Mononuclear cell (primary cell): ENCODE results near the gene PLA2G4A. TPM values are rescaled to one million over a fixed set of nuclear protein-coding genes. Genes with fewer than 3 reads are reported as not detected.

ENCODE experiments used
- H3K27me3 ChIP-seq: 2 replicates; pipeline ENCODE4 v1.6.0; 2011; ENCODE audit warnings: low read length, control low read depth; ENCODE audit not compliant: insufficient read depth
- H3K4me1 ChIP-seq: 2 replicates; pipeline ENCODE4 v1.5.1; 2011; ENCODE audit warnings: mild to moderate bottlenecking, low read length, control low read depth; ENCODE audit not compliant: insufficient read depth
- H3K4me3 ChIP-seq: 2 replicates; pipeline ENCODE4 v1.5.1; 2011; ENCODE audit warnings: mild to moderate bottlenecking, low read length, moderate library complexity
- H3K9me3 ChIP-seq: 2 replicates; pipeline ENCODE4 v1.5.1; 2011; ENCODE audit warnings: low read depth, mild to moderate bottlenecking, control low read depth, low read length
- total RNA-seq: library from RNA; depleted of rRNA; stranded (reverse); fragments of >200 nt; gene quantifications from one replicate; pipeline ENCODE4 v1.2.3, GENCODE V29; 2012

Gene PLA2G4A
- total RNA-seq = 2.2 TPM

DNA sequence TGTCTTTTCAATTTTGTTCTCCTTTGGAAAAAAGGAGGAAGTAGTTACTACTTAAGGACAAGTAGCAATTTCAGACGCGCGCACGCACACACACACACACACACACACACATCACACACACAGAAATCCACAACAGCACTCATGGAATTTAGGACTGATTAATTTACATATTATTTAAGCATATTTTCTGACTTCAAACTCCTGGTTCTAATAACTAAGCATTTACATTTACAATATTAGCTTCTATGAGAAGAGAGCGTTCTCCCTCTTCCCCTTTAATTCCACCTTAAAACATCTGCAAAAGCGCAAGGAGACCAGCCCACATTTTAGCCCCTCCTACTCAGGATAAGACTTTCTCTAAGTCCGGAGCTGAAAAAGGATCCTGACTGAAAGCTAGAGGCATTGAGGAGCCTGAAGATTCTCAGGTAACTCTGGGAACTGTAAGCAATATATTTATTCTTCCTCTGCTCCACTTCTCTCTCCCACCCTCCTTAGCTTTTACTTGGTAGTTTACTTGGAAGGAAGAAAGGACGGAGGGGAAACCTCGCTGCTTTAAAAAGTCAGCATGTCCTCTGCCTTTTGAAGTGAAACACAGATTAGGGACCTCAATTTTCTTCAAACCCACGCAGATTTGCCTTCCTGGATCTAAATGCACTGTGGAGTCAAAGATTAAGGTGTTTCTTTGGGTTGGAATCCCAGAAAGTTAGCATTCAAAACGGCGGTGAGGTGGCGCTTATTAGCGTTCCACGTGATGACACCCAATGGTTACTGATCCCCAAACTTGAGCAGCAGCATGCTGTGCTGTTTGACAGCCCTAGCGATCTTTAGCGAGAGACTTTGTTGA is at the start of gene PLA2G4A:
Gene PLA2G4A (plus strand): TSS at position 339 of the 844 bp plus-strand sequence. CDS start 25,406 bp downstream, outside the sequence.
- peaks cover 3% of the 10 kb centered on the region for H3K4me1 ChIP-seq
- no peaks in the 10 kb centered on the region for H3K9me3 ChIP-seq
- H3K27me3 ChIP-seq = no peaks in the 10 kb centered on the region
- H3K4me3 ChIP-seq = peak within 1 kb of the TSS; percentile 89

DNA sequence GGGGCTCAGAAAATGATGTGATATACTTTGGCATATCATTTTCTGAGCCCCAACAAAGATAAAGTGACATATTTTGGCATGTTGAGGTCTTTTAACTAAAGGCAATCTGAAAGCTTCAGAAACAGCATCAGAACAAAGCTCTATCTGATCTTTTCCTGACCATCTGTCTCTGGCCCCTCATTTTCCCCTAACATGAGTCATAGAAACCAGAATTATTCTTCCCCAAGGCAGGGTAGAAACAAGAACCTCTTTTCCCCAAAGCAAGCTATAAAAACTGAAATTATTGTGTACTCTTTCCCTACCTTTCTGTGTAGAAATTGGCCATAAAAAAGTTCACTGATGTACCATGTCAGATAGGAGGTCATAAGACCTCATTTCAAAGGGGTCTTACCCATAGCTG is 48.7 kb upstream of the PLA2G4A start:
- Histone ChIP-seq H3K4me1 (no peaks in the 10 kb centered on the region), H3K4me3 (no peak overlapping the region), H3K9me3 (no peaks in the 10 kb centered on the region), H3K27me3 (no peaks in the 10 kb centered on the region)

DNA sequence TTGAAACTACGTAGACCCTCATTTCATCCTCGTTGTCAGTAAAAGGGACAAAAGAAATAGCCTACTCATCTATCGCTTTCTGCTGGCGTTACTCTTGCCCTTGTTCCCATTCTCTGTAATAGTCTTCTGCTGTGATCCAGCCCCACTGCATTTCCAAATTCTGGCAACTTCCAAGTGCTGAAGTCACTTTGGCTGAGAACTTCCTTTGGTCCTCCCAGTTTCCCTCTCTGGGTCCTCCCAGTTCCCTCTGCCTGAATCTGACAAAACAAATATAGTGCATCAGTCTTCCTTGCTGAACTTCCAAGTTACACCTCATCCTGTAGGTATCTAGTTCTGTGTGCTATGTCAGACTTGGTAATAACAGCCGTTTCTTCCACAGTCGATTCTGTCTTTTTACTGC is 47.0 kb upstream of the PLA2G4A start:
- Histone ChIP-seq H3K27me3 (no peaks in the 10 kb centered on the region), H3K4me1 (no peaks in the 10 kb centered on the region), H3K4me3 (no peak overlapping the region), H3K9me3 (no peaks in the 10 kb centered on the region)

DNA sequence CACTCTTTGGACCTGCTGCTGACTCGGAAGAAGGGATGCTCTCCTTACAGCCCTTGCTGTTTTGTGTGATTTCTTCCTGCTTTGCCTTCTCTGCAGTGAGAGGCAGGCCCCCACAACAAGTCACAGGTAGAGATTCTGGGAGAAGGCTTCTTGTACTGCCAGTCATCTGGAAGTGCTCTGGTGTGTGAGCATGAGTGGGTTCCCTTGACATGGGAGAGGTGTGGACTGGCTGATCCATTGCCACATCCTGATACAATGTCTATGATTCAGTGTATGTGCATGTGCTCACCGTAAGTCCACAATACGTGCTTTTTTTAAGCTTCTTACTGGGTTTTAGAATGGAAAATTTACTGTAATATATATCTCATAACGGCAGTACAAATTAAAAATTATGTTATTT is 46.0 kb upstream of the PLA2G4A start:
- H3K4me3 ChIP-seq = no peak overlapping the region
- H3K4me1 ChIP-seq = no peaks in the 10 kb centered on the region
- no peaks in the 10 kb centered on the region for H3K27me3 ChIP-seq
- H3K9me3 ChIP-seq = no peaks in the 10 kb centered on the region

DNA sequence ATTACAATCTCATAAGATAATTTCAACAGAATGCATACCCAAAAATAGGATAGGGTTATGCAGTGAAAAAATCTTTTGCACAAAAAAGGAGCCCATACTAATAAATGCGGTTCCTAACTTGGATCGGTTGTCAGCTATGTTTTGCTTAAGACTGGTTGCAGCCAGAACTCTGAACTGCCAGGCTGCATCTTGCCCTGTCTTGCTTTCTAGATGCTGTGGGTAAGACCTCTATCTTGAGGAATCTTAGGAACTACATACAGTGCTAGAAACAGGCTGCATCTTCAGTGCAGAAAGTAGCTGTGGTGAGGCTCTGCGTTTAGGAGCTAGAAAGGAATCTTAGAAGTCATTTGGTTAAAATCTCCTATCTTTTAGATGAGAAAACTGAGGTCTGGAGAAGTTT is 45.6 kb upstream of the PLA2G4A start:
- no peak overlapping the region for H3K4me3 ChIP-seq
- no peaks in the 10 kb centered on the region for H3K27me3 ChIP-seq
- no peaks in the 10 kb centered on the region for H3K9me3 ChIP-seq
- H3K4me1 ChIP-seq = no peaks in the 10 kb centered on the region

DNA sequence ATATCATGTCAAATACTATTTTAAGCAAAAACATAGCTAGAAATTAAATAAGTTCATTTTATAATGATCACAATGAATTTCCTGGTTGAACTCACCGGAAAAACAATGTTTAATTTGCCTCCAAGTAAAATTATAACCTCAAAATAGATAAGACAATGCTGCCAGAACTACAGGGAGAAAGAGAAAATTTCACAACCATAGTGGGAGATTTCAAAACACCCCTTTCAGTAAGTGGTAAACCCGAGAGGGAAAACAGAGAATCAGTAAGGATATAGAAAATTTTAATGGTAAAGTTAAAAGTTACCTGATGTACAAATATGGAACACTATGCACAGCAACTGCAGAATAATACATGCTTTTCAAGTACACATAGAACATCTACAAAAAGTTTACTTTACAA is 43.2 kb upstream of the PLA2G4A start:
- Histone ChIP-seq H3K27me3 (no peaks in the 10 kb centered on the region), H3K4me3 (no peak overlapping the region), H3K4me1 (no peaks in the 10 kb centered on the region), H3K9me3 (no peaks in the 10 kb centered on the region)

DNA sequence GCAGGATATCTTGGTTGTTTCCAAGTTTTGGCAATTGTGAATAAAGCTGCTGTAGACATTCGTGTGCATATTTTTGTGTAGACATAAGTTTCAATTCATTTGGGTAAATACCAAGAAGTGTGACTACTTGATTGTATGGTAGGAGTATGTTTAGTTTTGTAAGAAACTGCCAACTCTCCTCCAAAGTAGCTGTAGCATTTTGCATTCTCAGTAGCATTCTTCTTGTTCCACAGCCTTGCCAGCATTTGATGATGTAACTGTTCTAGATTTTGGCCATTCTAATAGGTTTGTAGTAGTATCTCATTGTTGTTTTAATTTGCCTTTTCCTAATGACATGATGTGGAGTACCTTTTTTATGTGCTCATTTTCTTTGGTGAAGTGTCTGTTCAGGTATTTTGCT is 38.6 kb upstream of the PLA2G4A start:
- H3K27me3 ChIP-seq = no peaks in the 10 kb centered on the region
- H3K9me3 ChIP-seq = no peaks in the 10 kb centered on the region
- H3K4me3 ChIP-seq = no peak overlapping the region
- H3K4me1 ChIP-seq = no peaks in the 10 kb centered on the region

DNA sequence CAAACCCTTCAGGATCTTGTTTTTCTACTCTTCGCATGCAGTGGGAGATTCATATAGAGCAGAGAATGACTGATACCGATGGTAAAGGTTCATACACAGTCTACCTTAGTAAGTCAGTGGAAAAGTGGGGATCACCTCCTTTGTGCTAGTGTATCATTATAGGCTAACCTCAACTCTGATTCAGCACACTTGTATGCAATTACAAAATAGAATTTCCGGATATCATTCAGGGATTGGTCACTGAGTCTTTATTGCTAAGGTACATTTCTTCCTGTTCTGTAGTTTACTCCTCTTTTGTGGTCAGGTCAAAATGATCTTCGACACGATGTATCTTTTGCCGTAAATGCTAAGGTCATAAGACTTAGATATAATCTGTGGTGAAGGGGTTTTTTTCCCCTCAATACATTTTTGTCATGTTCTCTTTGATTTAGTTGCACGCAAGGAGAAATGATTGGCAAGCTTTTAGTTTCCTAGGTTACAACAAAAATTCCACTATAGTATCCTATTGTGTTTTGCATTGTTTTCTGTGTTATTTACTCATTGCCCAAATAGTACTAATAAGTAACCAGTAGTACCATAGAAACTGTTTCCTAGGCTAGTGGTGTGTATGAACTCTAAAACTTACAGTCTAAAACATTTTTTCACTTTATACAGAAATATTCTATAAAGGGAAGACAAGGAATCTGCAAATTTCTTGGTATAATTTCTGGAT is 35.7 kb upstream of the PLA2G4A start:
- H3K4me1 ChIP-seq = no peaks in the 10 kb centered on the region
- H3K4me3 ChIP-seq = no peak overlapping the region
- H3K27me3 ChIP-seq = no peaks in the 10 kb centered on the region
- no peaks in the 10 kb centered on the region for H3K9me3 ChIP-seq

DNA sequence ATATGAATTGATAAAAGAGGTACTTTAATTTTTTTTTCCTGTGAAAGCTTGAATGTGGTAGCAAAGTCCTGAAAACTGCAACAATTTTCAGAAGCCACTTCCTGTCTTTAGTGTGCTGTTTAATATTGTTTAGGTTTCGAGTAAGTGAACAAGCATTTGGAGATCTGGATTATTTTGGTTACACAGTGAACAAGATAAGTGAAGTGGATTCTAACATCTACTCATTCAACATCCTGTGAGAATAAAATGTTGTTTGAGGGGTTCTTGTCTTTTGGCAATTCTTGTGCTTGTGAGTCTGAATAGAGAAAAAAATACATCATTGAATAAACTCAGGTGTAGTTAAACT is 35.2 kb upstream of the PLA2G4A start:
- Histone ChIP-seq H3K4me3 (no peak overlapping the region), H3K4me1 (no peaks in the 10 kb centered on the region), H3K9me3 (no peaks in the 10 kb centered on the region), H3K27me3 (no peaks in the 10 kb centered on the region)

DNA sequence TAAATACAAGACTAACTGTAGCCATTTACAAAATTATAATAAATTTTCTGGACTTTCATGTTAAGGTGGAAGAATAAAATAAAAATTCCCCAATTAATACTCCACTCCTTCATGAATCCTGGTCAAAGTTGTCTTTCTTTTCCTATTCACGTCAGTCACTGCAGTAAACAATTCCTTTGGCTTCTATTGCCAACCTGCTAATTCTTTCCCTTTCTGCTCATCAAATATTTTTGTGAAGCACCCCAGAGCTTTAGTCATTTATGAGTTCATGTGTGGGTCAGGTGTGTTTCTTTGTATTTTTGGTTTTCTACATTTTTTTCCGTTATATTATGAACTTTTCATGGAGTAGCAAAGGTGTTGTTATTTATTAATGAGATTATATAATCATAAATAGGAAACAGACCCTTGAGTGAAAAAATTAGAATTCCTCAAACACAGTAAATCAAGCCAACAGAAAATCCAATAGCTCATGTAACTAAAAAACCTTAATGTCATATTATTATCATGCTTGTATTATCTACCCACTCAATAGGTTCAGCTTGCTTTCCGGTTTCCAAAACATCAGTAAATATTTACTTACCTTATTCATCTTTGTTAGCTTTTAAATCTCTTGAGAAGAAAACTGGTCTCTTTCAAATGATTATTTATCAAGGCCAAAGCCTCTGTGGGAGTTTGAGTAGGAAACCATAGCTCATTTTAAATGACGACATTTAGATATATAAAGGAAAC is 29.6 kb upstream of the PLA2G4A start:
- Histone ChIP-seq H3K4me1 (no peaks in the 10 kb centered on the region), H3K4me3 (no peak overlapping the region), H3K27me3 (no peaks in the 10 kb centered on the region), H3K9me3 (no peaks in the 10 kb centered on the region)

DNA sequence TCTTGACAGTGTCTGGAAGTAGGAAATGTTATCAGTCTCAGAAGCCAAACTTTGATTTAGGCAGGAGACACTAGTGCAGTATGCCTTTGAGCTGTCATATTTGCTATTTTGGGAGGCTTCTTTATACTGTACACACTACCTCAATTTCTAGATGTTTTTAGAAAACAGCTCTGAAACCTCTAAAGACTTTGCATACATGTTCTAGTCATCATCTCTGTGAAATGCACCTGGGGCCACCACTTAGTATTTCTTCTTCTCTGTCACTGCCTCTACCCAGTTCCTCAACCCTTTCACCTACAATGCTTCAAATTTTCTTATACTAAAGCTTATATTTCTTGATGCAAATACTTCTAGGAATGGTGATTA is 29.1 kb upstream of the PLA2G4A start:
- H3K27me3 ChIP-seq = no peaks in the 10 kb centered on the region
- no peaks in the 10 kb centered on the region for H3K9me3 ChIP-seq
- no peak overlapping the region for H3K4me3 ChIP-seq
- H3K4me1 ChIP-seq = no peaks in the 10 kb centered on the region

DNA sequence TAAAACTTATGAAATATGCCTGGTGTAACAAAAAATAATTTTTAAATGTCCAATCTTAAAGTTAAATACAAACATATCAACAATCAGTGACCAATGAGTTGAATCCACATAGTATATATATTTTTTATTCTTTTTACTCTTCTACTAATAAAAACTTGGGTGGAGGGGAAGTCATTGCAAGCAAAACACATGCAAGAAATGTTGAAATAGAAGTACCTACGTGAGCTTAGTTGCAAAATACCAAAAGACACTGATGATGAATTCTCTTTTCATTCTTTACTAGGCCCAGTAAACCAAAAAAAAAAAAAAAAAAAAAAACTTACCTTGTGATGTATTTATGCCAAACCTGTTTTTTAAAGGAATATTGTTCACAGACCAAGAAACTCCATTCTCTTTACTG is 26.4 kb upstream of the PLA2G4A start:
- H3K9me3 ChIP-seq = no peaks in the 10 kb centered on the region
- H3K4me3 ChIP-seq = no peak overlapping the region
- H3K4me1 ChIP-seq = no peaks in the 10 kb centered on the region
- no peaks in the 10 kb centered on the region for H3K27me3 ChIP-seq

DNA sequence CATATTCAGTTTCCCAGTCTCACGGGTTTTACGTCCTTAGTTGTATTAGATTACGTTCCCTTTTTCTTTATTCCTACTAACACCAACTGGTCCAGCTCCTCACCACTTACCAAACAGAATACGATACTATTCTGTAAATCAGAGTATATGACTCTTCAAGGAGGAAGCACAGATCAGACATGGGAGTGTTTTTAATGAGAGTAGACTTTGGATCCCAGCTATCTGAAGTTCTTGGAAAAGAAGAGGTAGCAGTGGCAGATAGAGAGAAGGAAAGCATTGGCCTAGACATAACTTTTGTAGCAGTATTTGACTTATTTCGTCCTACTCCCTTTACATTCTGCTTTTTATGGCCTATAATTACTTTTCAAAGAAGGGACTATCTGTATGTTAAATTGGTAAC is 24.1 kb upstream of the PLA2G4A start:
- H3K4me1 ChIP-seq = no peaks in the 10 kb centered on the region
- no peak overlapping the region for H3K4me3 ChIP-seq
- no peaks in the 10 kb centered on the region for H3K27me3 ChIP-seq
- H3K9me3 ChIP-seq = no peaks in the 10 kb centered on the region

DNA sequence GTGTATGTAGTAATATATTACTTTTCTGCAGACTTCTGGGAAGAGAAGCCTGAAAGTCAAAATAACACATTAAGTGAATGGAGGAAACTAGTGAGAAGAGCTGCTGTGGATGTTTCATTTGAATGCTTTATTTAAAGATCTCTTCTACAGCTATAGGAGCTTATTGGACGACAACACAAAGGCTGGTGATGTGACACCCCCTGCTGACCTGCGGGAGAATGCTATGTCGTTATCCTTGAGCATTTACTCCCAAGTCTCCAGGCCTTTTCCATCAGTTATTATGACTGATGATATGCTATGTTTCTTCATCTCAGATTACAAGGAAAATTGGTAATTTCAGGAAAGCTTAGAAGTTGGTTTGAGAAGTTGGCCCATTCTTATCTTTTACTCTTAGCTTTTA is 22.3 kb upstream of the PLA2G4A start:
- Histone ChIP-seq H3K27me3 (no peaks in the 10 kb centered on the region), H3K4me1 (no peaks in the 10 kb centered on the region), H3K4me3 (no peak overlapping the region), H3K9me3 (no peaks in the 10 kb centered on the region)

DNA sequence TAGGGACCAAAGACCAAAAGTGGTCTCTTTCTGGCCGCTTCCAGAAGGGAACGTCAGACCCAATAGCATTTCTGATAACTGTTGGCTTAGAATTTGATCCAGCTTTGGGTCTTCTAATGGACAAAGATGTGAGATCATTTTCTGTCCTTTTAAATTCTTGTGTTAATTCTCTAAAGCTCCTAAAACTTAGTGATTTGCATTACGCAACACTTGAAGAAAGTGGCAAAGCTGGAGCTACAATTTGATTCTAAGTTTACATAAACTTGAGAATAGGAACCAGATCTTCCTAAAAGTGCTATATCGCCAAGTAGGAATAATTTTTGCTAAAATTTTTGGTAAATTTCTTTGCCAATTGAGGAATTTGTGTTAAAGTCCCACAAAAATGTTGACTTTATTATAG is 21.6 kb upstream of the PLA2G4A start:
- Histone ChIP-seq H3K4me3 (no peak overlapping the region), H3K9me3 (no peaks in the 10 kb centered on the region), H3K4me1 (no peaks in the 10 kb centered on the region), H3K27me3 (no peaks in the 10 kb centered on the region)
